Skin of body (tissue), 2 donors: Measurements from ENCODE around the gene FAM9C. TPM values are rescaled to one million over a fixed set of nuclear protein-coding genes. Genes with fewer than 3 reads are reported as not detected.
"Not testable (repeated sequence)": the region's sequence is repeated elsewhere in the genome, so short reads cannot be mapped to it uniquely, and the experiment has no call there.

Source experiments
- DNase-seq: peaks from one replicate; lab custom pipeline; 2025; lab: John Stamatoyannopoulos, UW
- total RNA-seq: library from RNA; depleted of rRNA; stranded (reverse); fragments of >200 nt; gene quantifications from one replicate; pipeline ENCODE4 v1.2.3, GENCODE V29; 2014

The FAM9C gene
- total RNA-seq, 1 donor from 2014 or later = not detected

- DNase-seq = no peak
Observed at GRCh38 chrX:13043938-13044337, 482 bp downstream of the FAM9C start.

- DNase-seq = no peak
Observed at GRCh38 chrX:13043138-13043537, 1.3 kb downstream of the FAM9C start.

- no peak for DNase-seq
Observed at GRCh38 chrX:13036896-13037295, 7.5 kb downstream of the FAM9C start.

GRCh38 chrX:13033193-13033592 lies 11.2 kb downstream of the FAM9C start:
- no peak for DNase-seq

GRCh38 chrX:13029887-13030771 lies 14.3 kb downstream of the FAM9C start:
- DNase-seq = peak; percentile 5

- no peak for DNase-seq
Observed at GRCh38 chrX:13029637-13029886, 14.9 kb downstream of the FAM9C start.

- DNase-seq = peak; percentile 16
Observed at GRCh38 chrX:13028871-13029636, 15.4 kb downstream of the FAM9C start.

- DNase-seq = no peak
Observed at GRCh38 chrX:13026877-13027652, 17.4 kb downstream of the FAM9C start.

- no peak for DNase-seq
Observed at GRCh38 chrX:13024986-13025385, 19.4 kb downstream of the FAM9C start.

- no peak for DNase-seq
Observed at GRCh38 chrX:13023979-13024378, 20.4 kb downstream of the FAM9C start.

- no peak for DNase-seq
Observed at GRCh38 chrX:13023567-13023966, 20.9 kb downstream of the FAM9C start.

GRCh38 chrX:13022926-13023325 lies 21.5 kb downstream of the FAM9C start:
- DNase-seq = no peak

- DNase-seq = not testable (repeated sequence)
Observed at GRCh38 chrX:13016731-13017130, 27.7 kb downstream of the FAM9C start.

- no peak for DNase-seq
Observed at GRCh38 chrX:13015536-13016236, 28.7 kb downstream of the FAM9C start.

GRCh38 chrX:13014111-13015096 lies 30.0 kb downstream of the FAM9C start:
- DNase-seq = no peak

GRCh38 chrX:13013363-13014110 lies 30.9 kb downstream of the FAM9C start:
- peak; percentile 3 for DNase-seq

GRCh38 chrX:13010546-13010945 lies 33.9 kb downstream of the FAM9C start:
- no peak for DNase-seq

- DNase-seq = no peak
Observed at GRCh38 chrX:13009844-13010243, 34.6 kb downstream of the FAM9C start.

GRCh38 chrX:13009273-13009672 lies 35.1 kb downstream of the FAM9C start:
- no peak for DNase-seq
